DND-41 (cell line): ENCODE measurements around the gene RHCG.

Experiments used
- EZH2 ChIP-seq: IDR thresholded peaks from 3 replicates; pipeline ENCODE4 v1.6.1; 2012; ENCODE audit warnings: borderline replicate concordance, low read depth, mild to moderate bottlenecking, moderate library complexity, low read length, inconsistent platforms; ENCODE audit not compliant: severe bottlenecking
- TF ChIP-seq, protein P1 (sequence below): IDR thresholded peaks from 2 replicates; pipeline ENCODE4 v1.5.1; 2012; ENCODE audit warnings: borderline replicate concordance, low read length, moderate library complexity, mild to moderate bottlenecking; ENCODE audit not compliant: poor library complexity, severe bottlenecking; ENCODE audit errors: extremely low read depth

DNA sequence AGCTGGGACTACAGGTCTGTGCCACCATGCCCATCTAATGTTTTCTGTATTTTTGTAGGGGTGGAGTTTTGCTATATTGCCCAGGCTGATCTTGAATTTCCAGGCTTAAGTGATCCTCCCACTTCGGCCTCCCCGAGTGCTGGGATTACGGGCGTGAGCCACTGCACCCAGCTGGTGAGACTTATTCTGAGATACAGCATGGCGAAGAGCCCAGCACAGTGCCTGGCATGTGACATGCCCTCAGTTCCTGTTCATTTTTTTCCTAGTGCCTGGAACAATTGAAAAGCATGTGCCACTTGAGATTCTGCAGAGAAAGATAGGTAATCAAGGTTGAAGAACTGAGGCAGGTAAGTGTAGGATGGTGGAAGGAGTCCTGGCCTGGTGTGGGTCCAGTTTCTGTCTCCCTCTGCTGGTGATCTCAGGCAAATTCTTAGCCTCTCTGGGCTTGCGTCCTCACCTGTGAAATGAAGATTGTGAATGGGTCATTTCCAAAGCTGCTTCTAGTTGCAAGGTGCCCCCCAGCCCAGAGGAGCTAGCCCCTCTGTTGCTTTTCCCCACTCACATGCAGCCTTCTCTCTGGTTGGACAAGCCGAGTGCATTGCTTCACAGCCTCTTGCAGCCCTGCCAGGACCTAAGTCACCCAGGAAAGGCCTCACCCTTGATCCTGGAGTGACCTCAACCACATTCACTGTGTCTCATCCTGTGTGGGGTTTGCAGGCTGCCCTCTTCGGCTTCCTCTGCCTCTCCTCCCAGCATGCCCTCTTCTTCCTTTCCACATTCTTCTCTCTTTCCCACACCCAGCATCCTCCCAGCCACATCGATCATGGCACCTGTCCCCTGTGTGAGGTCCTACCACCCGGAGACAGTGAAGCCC, 4.3 kb upstream of the RHCG start:
- TF ChIP-seq, protein P1, sequence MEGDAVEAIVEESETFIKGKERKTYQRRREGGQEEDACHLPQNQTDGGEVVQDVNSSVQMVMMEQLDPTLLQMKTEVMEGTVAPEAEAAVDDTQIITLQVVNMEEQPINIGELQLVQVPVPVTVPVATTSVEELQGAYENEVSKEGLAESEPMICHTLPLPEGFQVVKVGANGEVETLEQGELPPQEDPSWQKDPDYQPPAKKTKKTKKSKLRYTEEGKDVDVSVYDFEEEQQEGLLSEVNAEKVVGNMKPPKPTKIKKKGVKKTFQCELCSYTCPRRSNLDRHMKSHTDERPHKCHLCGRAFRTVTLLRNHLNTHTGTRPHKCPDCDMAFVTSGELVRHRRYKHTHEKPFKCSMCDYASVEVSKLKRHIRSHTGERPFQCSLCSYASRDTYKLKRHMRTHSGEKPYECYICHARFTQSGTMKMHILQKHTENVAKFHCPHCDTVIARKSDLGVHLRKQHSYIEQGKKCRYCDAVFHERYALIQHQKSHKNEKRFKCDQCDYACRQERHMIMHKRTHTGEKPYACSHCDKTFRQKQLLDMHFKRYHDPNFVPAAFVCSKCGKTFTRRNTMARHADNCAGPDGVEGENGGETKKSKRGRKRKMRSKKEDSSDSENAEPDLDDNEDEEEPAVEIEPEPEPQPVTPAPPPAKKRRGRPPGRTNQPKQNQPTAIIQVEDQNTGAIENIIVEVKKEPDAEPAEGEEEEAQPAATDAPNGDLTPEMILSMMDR = peak; percentile 51
- no peak for TF ChIP-seq EZH2
